Tibial artery (tissue), 4 donors: Measurements from ENCODE around the gene TMEM202.
A peak's percentile ranks its signal among the peaks of the same experiment; 100 is the strongest.
"Not testable (repeated sequence)": the region's sequence is repeated elsewhere in the genome, so short reads cannot be mapped to it uniquely, and the experiment has no call there.

Experiments
- DNase-seq, 2 donors: peaks; one replicate each; pipeline ENCODE4 v3.0.0-alpha.2; 2019
- H3K27ac ChIP-seq, 2 donors: fragments of 200-600 bp; sonication (generic) in 1 of 2; 1 replicate in 1 of 2; 2 replicates in 1 of 2; pipeline ENCODE4 v1.5.1; 2018 to 2019; ENCODE audit warnings: mild to moderate bottlenecking in 1 of 2
- H3K27me3 ChIP-seq, 2 donors: fragments of 200-600 bp; sonication (generic) in 1 of 2; one replicate each; pipeline versions ENCODE4 v1.5.1 to v1.6.0; 2016 to 2019
- H3K36me3 ChIP-seq, 3 donors: fragments of 200-600 bp; sonication (generic) in 2 of 3; one replicate each; pipeline ENCODE4 v1.5.1; 2016 to 2019; ENCODE audit warnings: mild to moderate bottlenecking in 2 of 3
- H3K4me1 ChIP-seq, 4 donors: fragments of 200-600 bp; sonication (generic) in 2 of 4; 1 replicate in 3 of 4; 2 replicates in 1 of 4; pipeline ENCODE4 v1.5.1; 2016 to 2019
- H3K4me3 ChIP-seq, 2 donors: fragments of 200-600 bp; sonication (generic) in 1 of 2; 1 replicate in 1 of 2; 2 replicates in 1 of 2; pipeline ENCODE4 v1.5.1; 2018 to 2019; ENCODE audit warnings: mild to moderate bottlenecking in 2 of 2
- H3K9me3 ChIP-seq, 3 donors: fragments of 200-600 bp; sonication (generic) in 1 of 3; one replicate each; pipeline ENCODE4 v1.5.1; 2016 to 2019
- intact Hi-C: fragments of 100-400 bp; cut with DNase I; formaldehyde crosslinking; loops from one replicate; pipeline ENCODE4 v1.15.0; 2023; ENCODE audit warnings: low total_unique reads
- TF ChIP-seq, protein P1 (sequence below), 2 experiments: fragments of 200-600 bp in 1 of 2; fragments of 450-650 bp in 1 of 2; IDR thresholded peaks; one replicate each; pipeline ENCODE4 v1.5.1; 2017 to 2019; ENCODE audit warnings: antibody characterized with exemption in 2 of 2, mild to moderate bottlenecking in 1 of 2, moderate library complexity in 1 of 2

Gene TMEM202

DNA sequence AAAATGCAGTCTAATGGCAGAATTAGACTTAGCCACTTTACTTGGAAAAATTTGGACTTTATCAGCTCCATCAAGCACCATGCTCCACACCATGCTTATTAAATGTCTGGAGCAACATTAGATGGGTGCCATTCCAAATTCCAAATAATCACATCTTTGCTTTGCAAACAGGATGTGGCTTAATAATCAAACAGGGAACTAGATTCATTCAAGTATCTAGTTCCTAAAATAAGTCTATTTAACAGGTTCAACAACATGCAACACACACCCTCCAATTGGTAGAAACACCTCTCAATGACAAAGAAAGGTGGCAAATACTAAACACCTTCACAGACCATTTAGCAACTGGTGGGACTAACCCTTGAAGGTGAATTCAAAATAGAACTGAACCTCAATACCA, 25.7 kb upstream of the TMEM202 start:
- peaks cover 0 to 42% (median 25%) of the 10 kb centered on the region in 4 donors for H3K4me1 ChIP-seq

DNA sequence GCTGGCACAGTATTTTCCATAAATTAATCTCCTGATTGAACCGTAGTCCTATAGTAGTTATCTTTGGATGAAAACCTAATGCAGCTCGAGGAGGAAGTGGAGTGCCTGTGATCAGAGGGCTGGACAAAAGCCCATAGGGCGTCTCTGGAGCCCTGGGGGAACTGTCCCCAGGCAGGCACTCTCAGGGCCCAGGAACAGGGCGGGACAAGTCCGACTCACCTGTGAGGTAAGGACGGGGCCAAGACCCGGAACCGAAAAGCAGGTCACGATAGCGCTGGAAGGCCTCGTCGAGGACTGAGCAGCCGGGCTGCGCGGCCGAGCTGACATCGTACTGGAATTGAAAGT, 22.6 kb upstream of the TMEM202 start:
- no peaks in the 10 kb centered on the region for H3K27me3 ChIP-seq
- peaks cover 0 to 14% (median 0%) of the 10 kb centered on the region in 3 donors for H3K36me3 ChIP-seq
- peaks cover 0 to 42% (median 21%) of the 10 kb centered on the region in 4 donors for H3K4me1 ChIP-seq
- TF ChIP-seq, protein P1, sequence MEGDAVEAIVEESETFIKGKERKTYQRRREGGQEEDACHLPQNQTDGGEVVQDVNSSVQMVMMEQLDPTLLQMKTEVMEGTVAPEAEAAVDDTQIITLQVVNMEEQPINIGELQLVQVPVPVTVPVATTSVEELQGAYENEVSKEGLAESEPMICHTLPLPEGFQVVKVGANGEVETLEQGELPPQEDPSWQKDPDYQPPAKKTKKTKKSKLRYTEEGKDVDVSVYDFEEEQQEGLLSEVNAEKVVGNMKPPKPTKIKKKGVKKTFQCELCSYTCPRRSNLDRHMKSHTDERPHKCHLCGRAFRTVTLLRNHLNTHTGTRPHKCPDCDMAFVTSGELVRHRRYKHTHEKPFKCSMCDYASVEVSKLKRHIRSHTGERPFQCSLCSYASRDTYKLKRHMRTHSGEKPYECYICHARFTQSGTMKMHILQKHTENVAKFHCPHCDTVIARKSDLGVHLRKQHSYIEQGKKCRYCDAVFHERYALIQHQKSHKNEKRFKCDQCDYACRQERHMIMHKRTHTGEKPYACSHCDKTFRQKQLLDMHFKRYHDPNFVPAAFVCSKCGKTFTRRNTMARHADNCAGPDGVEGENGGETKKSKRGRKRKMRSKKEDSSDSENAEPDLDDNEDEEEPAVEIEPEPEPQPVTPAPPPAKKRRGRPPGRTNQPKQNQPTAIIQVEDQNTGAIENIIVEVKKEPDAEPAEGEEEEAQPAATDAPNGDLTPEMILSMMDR (IDR thresholded peaks at IDR 0.05): no peak
- peak overlapping the region; percentile 88 to 89 for H3K27ac ChIP-seq
- no peaks in the 10 kb centered on the region for H3K9me3 ChIP-seq
- peak in 1 of 2 donors; percentile 54 for DNase-seq
- peak overlapping the region; percentile 68 to 79 for H3K4me3 ChIP-seq
- intact Hi-C loops: loop anchor here (10.0 kb wide), 1 partner anchor 99 kb away; the partner anchor contains the start of gene ARIH1

More for the DNA sequence above, 25.7 kb upstream of the TMEM202 start:
- H3K4me3 ChIP-seq: no peak overlapping the region
- no peak overlapping the region for H3K27ac ChIP-seq
- DNase-seq: no peak
- intact Hi-C loops: loop anchor here (10.0 kb wide), 1 partner anchor 102 kb away; the partner anchor contains the start of gene ARIH1
- H3K36me3 ChIP-seq: peaks cover 0 to 28% (median 2%) of the 10 kb centered on the region in 3 donors
- no peaks in the 10 kb centered on the region for H3K9me3 ChIP-seq
- TF ChIP-seq, protein P1 (IDR thresholded peaks at IDR 0.05): no peak
- no peaks in the 10 kb centered on the region for H3K27me3 ChIP-seq

- peak; percentile 96 to 98 for DNase-seq
- intact Hi-C loops: loop anchor here (10.0 kb wide), 1 partner anchor 99 kb away; the partner anchor contains the start of gene ARIH1
- Histone ChIP-seq H3K27me3 (no peaks in the 10 kb centered on the region), H3K4me3 (peak within 1 kb of the TSS; percentile 68 to 79), H3K9me3 (no peaks in the 10 kb centered on the region), H3K36me3 (peaks cover 0 to 10% (median 0%) of the 10 kb centered on the region in 3 donors), H3K27ac (peak within 1 kb of the TSS; percentile 88 to 89), H3K4me1 (peaks cover 0 to 41% (median 21%) of the 10 kb centered on the region in 4 donors)
- TF ChIP-seq, protein P1 (IDR thresholded peaks at IDR 0.05): peak in 1 of 2 experiments; percentile 28
Measured at GRCh38 chr15:72375846-72376581, 22.1 kb upstream of the TMEM202 start, which contains the start of gene HEXA. Gene HEXA (minus strand): TSS chr15:72376014. CDS start chr15:72375972, 42 bp downstream.

DNA sequence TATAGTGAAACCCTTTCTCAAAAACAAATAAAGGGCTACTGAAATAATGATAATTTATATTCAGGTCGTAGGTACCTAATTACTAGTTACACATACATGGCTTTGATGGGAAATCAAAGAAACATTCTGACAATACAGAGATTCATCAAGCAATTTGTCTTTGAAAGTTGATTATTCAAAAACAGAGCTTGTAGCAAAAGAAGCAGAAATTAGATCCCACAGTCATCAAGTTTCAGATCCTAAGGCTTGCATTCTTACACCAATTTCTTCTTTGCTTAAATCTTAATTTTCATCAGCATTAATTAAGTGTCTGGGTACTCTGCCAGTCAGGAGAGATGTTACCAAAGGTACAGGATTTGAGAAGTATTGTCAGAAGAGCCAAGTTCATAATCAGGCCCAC, 20.8 kb upstream of the TMEM202 start:
- H3K36me3 ChIP-seq: peaks cover 0 to 6% (median 0%) of the 10 kb centered on the region in 3 donors
- no peaks in the 10 kb centered on the region for H3K27me3 ChIP-seq
- H3K9me3 ChIP-seq: no peaks in the 10 kb centered on the region
- intact Hi-C loops: loop anchor here (10.0 kb wide), 1 partner anchor 97 kb away; the partner anchor contains the start of gene ARIH1
- TF ChIP-seq, protein P1 (IDR thresholded peaks at IDR 0.05): no peak
- DNase-seq: no peak
- H3K27ac ChIP-seq: no peak overlapping the region
- no peak overlapping the region for H3K4me3 ChIP-seq
- peaks cover 0 to 37% (median 21%) of the 10 kb centered on the region in 4 donors for H3K4me1 ChIP-seq

DNA sequence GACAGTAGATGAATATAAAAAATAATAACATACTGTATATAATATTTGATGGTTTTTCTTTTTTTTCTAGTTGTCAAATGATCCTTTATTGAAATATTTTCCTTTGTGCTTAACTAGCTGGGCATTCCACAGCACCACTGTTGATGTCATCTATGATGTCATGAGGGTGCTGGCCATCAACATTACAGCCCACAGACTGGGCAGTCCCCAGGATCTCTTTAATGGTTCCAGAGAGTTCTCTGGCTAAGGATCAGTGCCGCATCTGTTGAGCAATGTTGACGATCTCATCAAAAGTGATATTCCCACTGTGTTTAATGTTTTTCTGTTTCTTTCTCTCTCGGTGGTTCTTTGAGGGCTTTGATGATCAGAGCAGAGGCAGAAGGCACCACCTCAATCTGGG, 19.0 kb upstream of the TMEM202 start:
- H3K27ac ChIP-seq, DNase-seq, H3K36me3 ChIP-seq, H3K9me3 ChIP-seq, H3K27me3 ChIP-seq, H3K4me3 ChIP-seq: not testable (repeated sequence)
- intact Hi-C loops: loop anchor here (10.0 kb wide), 1 partner anchor 96 kb away; the partner anchor contains the start of gene ARIH1
- H3K4me1 ChIP-seq: peaks cover 0 to 23% (median 14%) of the 10 kb centered on the region in 4 donors
